Esophagus squamous epithelium (tissue), 4 donors: ENCODE measurements around the gene MGMT.

Source experiments
- CTCF ChIP-seq, 6 experiments: fragments of 450-650 bp in 4 of 6; fragments of 200-600 bp in 2 of 6; sonication (generic) in 2 of 6; IDR thresholded peaks; one replicate each; pipeline ENCODE4 v1.5.1; 2016 to 2019; ENCODE audit warnings: antibody characterized with exemption in 6 of 6, mild to moderate bottlenecking in 4 of 6, moderate library complexity in 4 of 6
- POLR2A ChIP-seq, 4 donors: fragments of 450-650 bp; IDR thresholded peaks; one replicate each; pipeline ENCODE4 v1.6.1; 2017; ENCODE audit warnings: antibody characterized with exemption in 4 of 4, mild to moderate bottlenecking in 4 of 4, moderate library complexity in 3 of 4

GRCh38 chr10:129509835-129510234 lies 42.8 kb downstream of the MGMT start:
- no peak for TF ChIP-seq POLR2A (IDR thresholded peaks at IDR 0.05)
- TF ChIP-seq CTCF (IDR thresholded peaks at IDR 0.05), result no peak
